K562 (cell line): ENCODE results near the gene MLXIPL. TPM values are rescaled to one million over a fixed set of nuclear protein-coding genes. Genes with fewer than 3 reads are reported as not detected.

Experiments
- KDM1A ChIP-seq, 2 experiments: fragments of 450-650 bp; IDR thresholded peaks; 2 replicates each; pipeline ENCODE4 v1.6.1; 2016; ENCODE audit warnings: mild to moderate bottlenecking in 2 of 2
- MCM7 ChIP-seq, 2 experiments: fragments of 450-650 bp; IDR thresholded peaks; 2 replicates each; pipeline ENCODE4 v1.6.1; 2016 to 2018
- MEF2D ChIP-seq: conservative IDR thresholded peaks from 2 replicates; pipeline ENCODE4 v1.6.1; 2016; ENCODE audit warnings: low read depth, missing genetic modification characterization, missing compliant biosample characterization
- NCOA2 ChIP-seq, 2 experiments: fragments of 450-650 bp; IDR thresholded peaks; 2 replicates each; pipeline ENCODE4 v1.6.1; 2018; ENCODE audit warnings: mild to moderate bottlenecking in 2 of 2, moderate library complexity in 1 of 2; ENCODE audit not compliant: partially characterized antibody in 2 of 2
- NCOA4 ChIP-seq: fragments of 450-650 bp; IDR thresholded peaks from 2 replicates; pipeline ENCODE4 v1.6.1; 2018; ENCODE audit warnings: mild to moderate bottlenecking; ENCODE audit not compliant: partially characterized antibody
- NFE2 ChIP-seq: IDR thresholded peaks from 2 replicates; pipeline ENCODE4 v1.6.1; 2014; ENCODE audit warnings: antibody characterized with exemption, low read depth
- TEAD2 ChIP-seq: fragments of 450-650 bp; IDR thresholded peaks from 2 replicates; pipeline ENCODE4 v1.6.1; 2016; ENCODE audit warnings: missing genetic modification characterization, control low read depth, missing compliant biosample characterization
- WHSC1 ChIP-seq: IDR thresholded peaks from one replicate; pipeline ENCODE4 v1.6.1; 2012; ENCODE audit warnings: low read length, control low read depth, inconsistent platforms
- ZKSCAN8 ChIP-seq: fragments of 200-800 bp; sonication (Bioruptor generic); IDR thresholded peaks from 2 replicates; pipeline ENCODE4 v1.6.1; 2016; ENCODE audit warnings: missing genetic modification characterization, missing compliant biosample characterization
- ZNF444 ChIP-seq: fragments of 250-450 bp; sonication (Bioruptor Pico); IDR thresholded peaks from 2 replicates; pipeline ENCODE4 v1.4.0; 2020; ENCODE audit warnings: mild to moderate bottlenecking, moderate library complexity
- polyA plus RNA-seq, 8 experiments: library from polyadenylated mRNA; depleted of rRNA in 4 of 8; stranded (reverse) in 5 of 8; unstranded in 3 of 8; fragments of >200 nt; fragmentation: Nextera tagmentation in 2 of 8; fragmentation: Illumina TruSeq in 1 of 8; extraction: Ambion mirVana in 2 of 8; extraction: Trizol in 1 of 8; gene quantifications; 2 replicates each; pipeline versions ENCODE4 v1.2.1 to v1.2.3, GENCODE V29; 2011 to 2014; ENCODE audit warnings: inconsistent platforms in 1 of 8, missing spikeins in 1 of 8
- total RNA-seq, 7 experiments: library from RNA; depleted of rRNA in 6 of 7; stranded (reverse); fragments of >200 nt in 6 of 7; fragmentation: Illumina TruSeq in 2 of 7; extraction: Trizol in 2 of 7; gene quantifications; 2 replicates each; pipeline versions ENCODE4 v1.2.1 to v1.2.3, GENCODE V29; 2011 to 2021; ENCODE audit warnings: low replicate concordance in 1 of 7
- TF ChIP-seq, protein P1 (sequence below), 2 experiments: fragments of 150-350 bp in 1 of 2; IDR thresholded peaks; 2 replicates each; pipeline ENCODE4 v1.6.1; 2012 to 2016; ENCODE audit warnings: low read depth in 2 of 2, low read length in 2 of 2, mild to moderate bottlenecking in 1 of 2, moderate library complexity in 1 of 2
- TF ChIP-seq, protein P2 (sequence below): sonication (generic); formaldehyde crosslinking; IDR thresholded peaks from 2 replicates; pipeline ENCODE4 v1.8.0; 2022; ENCODE audit warnings: mild to moderate bottlenecking, missing genetic modification reagents
- TF ChIP-seq, protein P3 (sequence below), 2 experiments: IDR thresholded peaks in 1 of 2; conservative IDR thresholded peaks in 1 of 2; 2 replicates each; pipeline ENCODE4 v1.6.1; 2016; ENCODE audit warnings: low read depth in 2 of 2, mild to moderate bottlenecking in 1 of 2, missing compliant biosample characterization in 1 of 2, missing genetic modification characterization in 1 of 2, moderate library complexity in 1 of 2
- TF ChIP-seq, protein P4 (sequence below): fragments of 450-650 bp; conservative IDR thresholded peaks from 2 replicates; pipeline ENCODE4 v1.6.1; 2016; ENCODE audit warnings: missing genetic modification characterization, low read depth, mild to moderate bottlenecking, missing compliant biosample characterization, moderate library complexity

Gene MLXIPL
- total and polyA plus RNA-seq, 9 of the 15 experiments (the other 6 are each of a cell fraction or from before 2014, with no cell fraction given): 0.11 to 18.4 (median 1.4) TPM

DNA sequence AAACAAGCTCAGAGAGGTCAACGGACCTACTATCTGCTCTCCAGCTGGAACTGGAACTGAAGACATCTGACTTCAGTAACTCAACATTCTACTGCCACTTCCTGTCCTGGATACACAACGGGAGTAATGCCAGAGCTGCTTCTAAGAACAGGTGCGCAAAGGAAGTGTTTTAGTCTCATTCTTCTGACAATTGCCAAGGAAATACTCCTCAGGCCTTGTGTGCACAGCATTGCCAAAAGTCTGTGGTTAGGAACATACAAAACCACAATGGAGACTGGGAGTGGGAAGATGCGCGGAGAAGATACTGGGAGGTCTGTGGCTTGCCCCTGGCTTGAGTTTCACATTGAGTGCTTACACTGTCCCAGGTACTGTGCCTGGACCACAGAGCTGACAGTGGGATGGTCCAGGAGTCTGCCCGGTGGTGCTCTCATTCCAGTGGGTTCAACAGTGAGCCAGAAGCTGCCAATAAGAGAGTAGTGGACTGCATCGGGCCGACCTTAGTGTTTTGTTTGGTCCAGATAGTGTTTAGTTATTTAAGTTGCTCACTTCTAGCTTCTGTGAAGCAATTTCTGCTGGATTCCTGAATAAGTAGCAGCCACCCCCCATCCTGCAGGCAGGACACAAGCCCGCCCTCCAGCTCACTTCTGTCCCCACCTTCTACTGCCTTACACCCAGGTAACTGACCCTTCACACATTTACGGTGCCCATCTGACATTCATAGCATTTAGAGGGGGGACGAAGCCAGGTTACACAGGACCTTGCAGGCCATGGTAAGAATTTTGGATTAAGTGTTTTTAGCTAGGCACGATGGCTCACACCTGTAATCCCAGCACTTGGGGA, 56.3 kb downstream of the MLXIPL start (continued):
- TF ChIP-seq NFE2 (no peak), ZNF444 (CRISPR knock-in tag) (no peak), NCOA4 (no peak), KDM1A (IDR thresholded peaks at IDR 0.05) (no peak), MEF2D (tag) (no peak), ZKSCAN8 (CRISPR knock-in tag) (no peak), WHSC1 (no peak), MCM7 (IDR thresholded peaks at IDR 0.05) (no peak), TEAD2 (tag) (no peak), NCOA2 (IDR thresholded peaks at IDR 0.05; ENCODE audit: partially characterized antibody in 2 of 2) (no peak)
- TF ChIP-seq, protein P1, sequence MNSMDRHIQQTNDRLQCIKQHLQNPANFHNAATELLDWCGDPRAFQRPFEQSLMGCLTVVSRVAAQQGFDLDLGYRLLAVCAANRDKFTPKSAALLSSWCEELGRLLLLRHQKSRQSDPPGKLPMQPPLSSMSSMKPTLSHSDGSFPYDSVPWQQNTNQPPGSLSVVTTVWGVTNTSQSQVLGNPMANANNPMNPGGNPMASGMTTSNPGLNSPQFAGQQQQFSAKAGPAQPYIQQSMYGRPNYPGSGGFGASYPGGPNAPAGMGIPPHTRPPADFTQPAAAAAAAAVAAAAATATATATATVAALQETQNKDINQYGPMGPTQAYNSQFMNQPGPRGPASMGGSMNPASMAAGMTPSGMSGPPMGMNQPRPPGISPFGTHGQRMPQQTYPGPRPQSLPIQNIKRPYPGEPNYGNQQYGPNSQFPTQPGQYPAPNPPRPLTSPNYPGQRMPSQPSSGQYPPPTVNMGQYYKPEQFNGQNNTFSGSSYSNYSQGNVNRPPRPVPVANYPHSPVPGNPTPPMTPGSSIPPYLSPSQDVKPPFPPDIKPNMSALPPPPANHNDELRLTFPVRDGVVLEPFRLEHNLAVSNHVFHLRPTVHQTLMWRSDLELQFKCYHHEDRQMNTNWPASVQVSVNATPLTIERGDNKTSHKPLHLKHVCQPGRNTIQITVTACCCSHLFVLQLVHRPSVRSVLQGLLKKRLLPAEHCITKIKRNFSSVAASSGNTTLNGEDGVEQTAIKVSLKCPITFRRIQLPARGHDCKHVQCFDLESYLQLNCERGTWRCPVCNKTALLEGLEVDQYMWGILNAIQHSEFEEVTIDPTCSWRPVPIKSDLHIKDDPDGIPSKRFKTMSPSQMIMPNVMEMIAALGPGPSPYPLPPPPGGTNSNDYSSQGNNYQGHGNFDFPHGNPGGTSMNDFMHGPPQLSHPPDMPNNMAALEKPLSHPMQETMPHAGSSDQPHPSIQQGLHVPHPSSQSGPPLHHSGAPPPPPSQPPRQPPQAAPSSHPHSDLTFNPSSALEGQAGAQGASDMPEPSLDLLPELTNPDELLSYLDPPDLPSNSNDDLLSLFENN (IDR thresholded peaks at IDR 0.05; ENCODE audit: low read depth in 2 of 2, low read length in 2 of 2): no peak
- TF ChIP-seq, protein P2, sequence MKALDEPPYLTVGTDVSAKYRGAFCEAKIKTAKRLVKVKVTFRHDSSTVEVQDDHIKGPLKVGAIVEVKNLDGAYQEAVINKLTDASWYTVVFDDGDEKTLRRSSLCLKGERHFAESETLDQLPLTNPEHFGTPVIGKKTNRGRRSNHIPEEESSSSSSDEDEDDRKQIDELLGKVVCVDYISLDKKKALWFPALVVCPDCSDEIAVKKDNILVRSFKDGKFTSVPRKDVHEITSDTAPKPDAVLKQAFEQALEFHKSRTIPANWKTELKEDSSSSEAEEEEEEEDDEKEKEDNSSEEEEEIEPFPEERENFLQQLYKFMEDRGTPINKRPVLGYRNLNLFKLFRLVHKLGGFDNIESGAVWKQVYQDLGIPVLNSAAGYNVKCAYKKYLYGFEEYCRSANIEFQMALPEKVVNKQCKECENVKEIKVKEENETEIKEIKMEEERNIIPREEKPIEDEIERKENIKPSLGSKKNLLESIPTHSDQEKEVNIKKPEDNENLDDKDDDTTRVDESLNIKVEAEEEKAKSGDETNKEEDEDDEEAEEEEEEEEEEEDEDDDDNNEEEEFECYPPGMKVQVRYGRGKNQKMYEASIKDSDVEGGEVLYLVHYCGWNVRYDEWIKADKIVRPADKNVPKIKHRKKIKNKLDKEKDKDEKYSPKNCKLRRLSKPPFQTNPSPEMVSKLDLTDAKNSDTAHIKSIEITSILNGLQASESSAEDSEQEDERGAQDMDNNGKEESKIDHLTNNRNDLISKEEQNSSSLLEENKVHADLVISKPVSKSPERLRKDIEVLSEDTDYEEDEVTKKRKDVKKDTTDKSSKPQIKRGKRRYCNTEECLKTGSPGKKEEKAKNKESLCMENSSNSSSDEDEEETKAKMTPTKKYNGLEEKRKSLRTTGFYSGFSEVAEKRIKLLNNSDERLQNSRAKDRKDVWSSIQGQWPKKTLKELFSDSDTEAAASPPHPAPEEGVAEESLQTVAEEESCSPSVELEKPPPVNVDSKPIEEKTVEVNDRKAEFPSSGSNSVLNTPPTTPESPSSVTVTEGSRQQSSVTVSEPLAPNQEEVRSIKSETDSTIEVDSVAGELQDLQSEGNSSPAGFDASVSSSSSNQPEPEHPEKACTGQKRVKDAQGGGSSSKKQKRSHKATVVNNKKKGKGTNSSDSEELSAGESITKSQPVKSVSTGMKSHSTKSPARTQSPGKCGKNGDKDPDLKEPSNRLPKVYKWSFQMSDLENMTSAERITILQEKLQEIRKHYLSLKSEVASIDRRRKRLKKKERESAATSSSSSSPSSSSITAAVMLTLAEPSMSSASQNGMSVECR (CRISPR knock-in tag): no peak
- TF ChIP-seq, protein P3, sequence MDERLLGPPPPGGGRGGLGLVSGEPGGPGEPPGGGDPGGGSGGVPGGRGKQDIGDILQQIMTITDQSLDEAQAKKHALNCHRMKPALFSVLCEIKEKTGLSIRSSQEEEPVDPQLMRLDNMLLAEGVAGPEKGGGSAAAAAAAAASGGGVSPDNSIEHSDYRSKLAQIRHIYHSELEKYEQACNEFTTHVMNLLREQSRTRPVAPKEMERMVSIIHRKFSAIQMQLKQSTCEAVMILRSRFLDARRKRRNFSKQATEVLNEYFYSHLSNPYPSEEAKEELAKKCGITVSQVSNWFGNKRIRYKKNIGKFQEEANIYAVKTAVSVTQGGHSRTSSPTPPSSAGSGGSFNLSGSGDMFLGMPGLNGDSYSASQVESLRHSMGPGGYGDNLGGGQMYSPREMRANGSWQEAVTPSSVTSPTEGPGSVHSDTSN (CRISPR knock-in tag; IDR thresholded peaks at IDR 0.05; ENCODE audit: low read depth): no peak
- TF ChIP-seq, protein P3 (tag; conservative IDR thresholded peaks at IDR 0.05; ENCODE audit: low read depth): no peak
- TF ChIP-seq, protein P4, sequence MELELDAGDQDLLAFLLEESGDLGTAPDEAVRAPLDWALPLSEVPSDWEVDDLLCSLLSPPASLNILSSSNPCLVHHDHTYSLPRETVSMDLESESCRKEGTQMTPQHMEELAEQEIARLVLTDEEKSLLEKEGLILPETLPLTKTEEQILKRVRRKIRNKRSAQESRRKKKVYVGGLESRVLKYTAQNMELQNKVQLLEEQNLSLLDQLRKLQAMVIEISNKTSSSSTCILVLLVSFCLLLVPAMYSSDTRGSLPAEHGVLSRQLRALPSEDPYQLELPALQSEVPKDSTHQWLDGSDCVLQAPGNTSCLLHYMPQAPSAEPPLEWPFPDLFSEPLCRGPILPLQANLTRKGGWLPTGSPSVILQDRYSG (tag): no peak
